ENCODE measurements around the gene KIF3C. TPM values are rescaled to one million over a fixed set of nuclear protein-coding genes. Genes with fewer than 3 reads are reported as not detected.
A peak's percentile ranks its signal among the peaks of the same experiment; 100 is the strongest.
"Not testable (repeated sequence)": the region's sequence is repeated elsewhere in the genome, so short reads cannot be mapped to it uniquely, and the experiment has no call there.

KIF3C gene
- total RNA-seq: 10.1 TPM

DNA sequence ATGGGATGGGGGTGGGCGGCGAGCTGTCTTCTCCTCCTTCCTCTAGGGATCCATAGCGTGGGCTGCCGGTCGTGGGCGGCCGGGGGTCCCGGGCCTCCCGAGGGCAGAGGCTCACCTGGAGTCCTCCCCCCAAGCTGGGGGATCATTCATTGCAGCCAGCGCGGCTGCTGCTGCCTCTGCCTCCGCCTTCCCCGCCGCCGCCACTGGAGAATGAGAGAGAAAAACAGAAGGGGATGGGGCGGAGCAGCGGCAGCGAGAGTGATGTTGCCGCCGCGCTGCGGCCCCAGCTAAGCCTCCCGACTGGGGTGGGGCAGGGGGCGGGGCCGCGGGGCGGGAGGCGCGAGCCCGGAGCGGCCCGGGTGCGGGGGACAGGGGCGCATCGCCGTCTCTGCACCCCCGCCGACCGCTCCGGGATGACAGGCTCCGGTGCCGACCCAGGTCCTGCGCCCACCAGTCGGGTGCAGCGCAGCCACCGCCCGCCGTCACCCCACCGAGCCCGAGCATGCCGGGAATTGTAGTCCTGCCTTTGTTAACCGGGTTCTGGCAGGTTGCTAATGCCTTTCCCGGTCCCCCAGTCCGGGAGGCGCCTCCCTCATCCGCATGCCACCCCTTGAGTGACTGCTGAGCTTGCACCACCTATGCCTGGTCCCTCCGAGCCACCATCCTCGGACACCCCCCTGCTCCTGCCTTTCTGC is at the start of gene KIF3C:
Gene KIF3C (minus strand): TSS at position 225 of the 695 bp plus-strand sequence. CDS start 580 bp downstream, outside the sequence.
- DNase-seq (ENCODE audit: low spot score): peak; percentile 51

DNA sequence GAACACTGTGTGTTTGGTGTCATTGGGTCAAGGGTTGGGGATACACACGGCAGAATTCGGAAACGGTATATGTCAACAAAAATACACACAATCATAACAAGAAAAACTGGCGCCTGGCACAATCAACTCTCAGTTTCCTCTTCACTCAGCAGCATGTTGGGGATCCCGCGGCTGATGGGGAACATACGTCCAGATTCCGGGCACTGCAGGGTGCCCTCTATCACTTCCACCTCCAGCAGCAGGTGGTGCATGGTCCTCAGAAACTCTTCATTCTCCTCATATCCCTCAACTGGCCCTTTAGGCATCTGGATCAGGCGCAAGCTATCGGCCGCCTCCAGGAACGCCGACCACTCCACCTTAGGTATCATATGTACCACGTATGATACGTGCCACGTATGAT is 45.8 kb upstream of the KIF3C start:
- DNase-seq (ENCODE audit: low spot score): not testable (repeated sequence)

DNA sequence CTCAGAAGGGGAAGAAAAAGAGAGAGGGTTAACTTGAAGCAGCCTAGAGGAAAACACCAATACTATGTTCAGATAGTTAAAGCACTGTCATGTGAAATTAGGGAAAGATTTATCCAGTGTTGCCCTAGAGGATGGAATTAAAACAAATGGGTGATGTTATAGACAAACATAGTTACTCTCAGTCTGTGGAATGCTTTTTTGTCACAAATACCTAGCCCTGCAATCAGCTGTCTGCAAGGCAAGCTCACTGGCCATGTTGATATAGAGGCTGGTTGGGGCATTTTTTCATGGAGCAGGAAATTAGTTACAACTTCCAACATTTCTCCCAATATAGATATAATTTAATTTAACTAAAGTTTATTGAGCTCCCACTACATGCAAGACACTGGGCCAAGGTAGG is 43.2 kb upstream of the KIF3C start:
- DNase-seq (ENCODE audit: low spot score): no peak

- no peak for DNase-seq (ENCODE audit: low spot score)
Observed at GRCh38 chr2:26024260-26024659, 42.0 kb upstream of the KIF3C start.

DNA sequence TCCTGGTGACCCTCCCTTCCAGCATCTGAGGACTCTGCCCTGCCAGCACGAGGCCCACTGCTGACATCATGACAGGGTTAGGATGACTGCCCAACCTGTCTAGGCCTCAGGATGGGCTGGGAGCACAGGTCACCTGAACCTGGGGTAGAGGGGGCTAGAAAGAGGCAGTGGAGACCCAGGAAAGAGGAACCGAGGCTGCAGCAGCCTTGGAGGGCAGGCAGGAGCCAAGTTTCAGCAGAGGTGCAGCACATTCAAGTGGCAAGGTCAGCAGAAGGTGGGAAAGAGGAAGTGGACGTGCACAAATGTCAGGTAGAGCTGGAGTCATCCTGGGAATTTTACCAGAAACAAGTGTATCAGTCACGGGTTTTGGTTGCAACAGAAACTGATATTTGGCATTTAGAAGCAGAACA is 37.9 kb upstream of the KIF3C start:
- no peak for DNase-seq (ENCODE audit: low spot score)

GRCh38 chr2:26018184-26019055 is 36.1 kb upstream of the KIF3C start:
- peak; percentile 91 for DNase-seq (ENCODE audit: low spot score)

DNA sequence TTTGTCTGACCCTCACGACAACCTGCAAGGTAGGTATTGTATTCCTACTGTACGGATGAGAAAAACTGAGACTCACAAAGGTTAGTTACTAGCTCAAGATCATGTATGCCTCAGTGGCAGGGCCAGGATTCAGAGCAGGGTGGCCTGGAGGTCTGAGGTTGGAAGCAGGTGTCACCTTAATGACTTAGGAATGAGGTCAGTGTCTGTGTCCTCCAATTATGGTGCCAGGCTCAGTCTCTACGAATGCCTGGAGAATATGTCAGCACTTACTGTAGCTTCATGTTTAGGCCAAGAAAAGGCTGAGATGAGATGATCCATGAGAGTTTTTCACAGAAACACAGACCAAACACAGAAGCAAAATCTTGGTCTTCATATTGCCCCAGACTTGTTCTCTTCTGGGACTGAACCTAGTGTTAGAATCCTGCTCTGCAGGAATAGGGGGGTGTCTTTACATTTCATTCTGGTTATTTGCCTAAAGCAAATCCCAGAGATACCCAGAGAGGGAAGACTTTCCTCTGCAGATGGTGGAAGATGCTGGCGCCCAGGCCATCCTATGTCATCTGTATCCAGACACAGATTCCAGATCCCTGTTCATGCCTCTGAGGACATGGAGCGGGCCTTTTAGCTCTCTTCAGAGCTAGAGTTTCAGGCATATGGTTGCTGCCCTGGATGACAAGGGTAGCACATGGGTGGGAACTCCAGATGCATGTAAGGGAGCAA is 35.3 kb upstream of the KIF3C start:
- no peak for DNase-seq (ENCODE audit: low spot score)

GRCh38 chr2:26016706-26017045 is 34.4 kb upstream of the KIF3C start:
- not testable (repeated sequence) for DNase-seq (ENCODE audit: low spot score)

DNA sequence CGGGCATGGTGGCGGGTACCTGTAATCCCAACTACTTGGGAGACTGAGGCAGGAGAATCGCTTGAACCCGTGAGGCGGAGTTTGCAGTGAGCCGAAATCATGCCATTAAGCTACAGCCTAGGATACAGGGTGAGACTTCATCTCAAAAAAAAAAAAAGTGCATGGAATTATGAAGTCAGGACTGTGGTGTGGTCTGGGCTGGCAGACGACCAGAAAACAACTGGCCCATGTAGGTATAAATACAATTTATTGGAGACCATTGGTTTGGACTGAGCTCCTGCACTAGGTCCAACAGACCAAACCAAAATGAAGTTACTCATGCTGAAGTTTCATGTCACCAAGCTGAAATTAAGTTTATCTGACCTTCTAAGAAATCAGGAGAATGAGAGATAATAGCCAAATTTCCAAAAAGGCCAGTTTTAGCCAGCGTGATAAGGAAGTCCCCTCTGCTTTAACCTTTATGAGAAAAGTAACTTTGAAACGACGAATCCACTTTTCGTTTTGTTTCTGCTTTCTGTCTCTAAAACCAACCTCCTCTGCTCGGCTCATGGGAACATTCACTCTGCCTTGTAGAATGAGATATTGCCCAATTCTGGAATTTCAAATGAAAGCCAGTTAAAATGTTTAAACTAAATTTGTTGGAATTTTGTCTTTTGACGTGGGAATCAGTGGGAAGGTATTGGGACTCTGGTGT is 33.9 kb upstream of the KIF3C start:
- no peak for DNase-seq (ENCODE audit: low spot score)

DNA sequence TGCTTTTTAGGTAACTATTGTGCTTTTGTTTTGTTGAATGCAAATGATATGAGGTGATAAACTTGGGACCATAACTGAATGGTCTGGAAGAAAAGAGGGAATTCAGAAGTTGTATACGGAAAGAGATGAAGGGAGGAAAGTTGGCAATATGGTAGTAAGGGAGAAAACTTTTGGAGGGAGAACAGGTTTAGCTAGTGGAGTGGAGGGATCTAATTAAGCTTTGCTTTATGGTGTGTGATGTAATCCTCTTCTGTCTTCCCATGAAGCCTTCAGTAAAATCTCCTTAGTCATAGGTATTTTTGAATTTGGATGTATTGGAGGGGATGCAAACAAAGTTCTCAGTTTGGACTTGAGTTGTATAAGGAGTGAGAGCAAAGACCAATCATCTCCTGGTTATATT is 31.4 kb upstream of the KIF3C start:
- DNase-seq (ENCODE audit: low spot score): no peak

DNA sequence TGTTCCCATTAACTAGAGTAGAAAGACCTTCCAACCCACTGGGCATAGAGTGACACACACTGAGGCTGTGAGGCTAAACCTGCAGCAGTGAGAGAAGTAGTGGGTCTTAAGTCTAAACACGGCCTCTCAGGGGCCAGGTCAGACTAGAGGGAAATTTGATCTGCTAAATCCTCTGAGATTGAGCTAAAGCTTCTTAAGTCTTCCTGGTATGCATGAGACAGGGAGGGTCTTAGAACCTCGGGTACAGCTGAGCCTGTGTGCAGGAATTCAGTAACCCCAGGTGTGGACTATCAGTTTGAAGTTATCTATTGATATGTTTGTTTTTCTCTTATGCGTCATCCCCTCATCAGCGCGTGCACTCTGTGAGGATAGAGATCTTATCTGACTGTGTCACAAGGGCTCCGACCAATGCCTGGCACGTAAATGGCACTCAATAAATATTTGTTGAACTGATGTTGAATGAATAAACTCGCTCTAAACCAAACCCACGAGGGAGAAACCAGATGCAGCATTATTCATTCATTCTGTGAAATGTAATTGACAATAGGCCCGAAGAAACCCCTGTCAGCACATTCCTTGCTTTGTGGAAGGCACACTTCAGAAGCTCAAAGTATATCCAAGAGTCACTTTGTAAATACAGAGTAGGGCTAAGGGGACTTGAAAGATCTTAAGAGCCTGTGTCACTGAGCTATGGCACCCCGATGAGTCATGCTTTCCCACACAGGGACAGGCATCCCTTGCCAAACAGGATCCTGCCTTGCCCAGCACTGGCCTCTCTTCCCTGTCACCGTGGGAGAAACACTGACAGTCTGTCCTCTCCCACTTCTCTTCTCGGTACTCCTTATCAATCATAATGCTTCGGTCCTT is 29.9 kb upstream of the KIF3C start:
- DNase-seq (ENCODE audit: low spot score): peak; percentile 86

DNA sequence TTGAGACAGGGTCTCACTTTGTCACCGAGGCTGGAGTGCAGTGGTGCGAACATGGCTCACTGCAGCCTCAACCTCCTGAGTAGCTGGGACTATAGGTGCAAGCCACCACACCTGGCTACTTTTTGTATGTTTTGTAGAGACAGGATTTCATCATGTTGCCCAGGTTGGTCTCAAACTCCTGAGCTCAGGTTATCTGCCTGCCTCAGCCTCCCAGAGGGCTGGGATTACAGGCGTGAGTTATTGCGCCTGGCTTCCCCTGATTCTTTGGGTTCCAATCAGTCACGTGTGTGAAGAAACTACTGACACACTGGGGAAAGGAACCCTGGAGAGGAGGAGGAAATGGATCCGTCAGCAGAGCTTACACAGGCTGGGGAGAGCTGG is 29.3 kb upstream of the KIF3C start:
- DNase-seq (ENCODE audit: low spot score): no peak

- DNase-seq (ENCODE audit: low spot score): no peak
Observed at GRCh38 chr2:26010943-26011342, 28.6 kb upstream of the KIF3C start.

- no peak for DNase-seq (ENCODE audit: low spot score)
Observed at GRCh38 chr2:26009567-26009963, 27.3 kb upstream of the KIF3C start.

- DNase-seq (ENCODE audit: low spot score): peak; percentile 65
Observed at GRCh38 chr2:26008851-26009566, 26.7 kb upstream of the KIF3C start.

- no peak for DNase-seq (ENCODE audit: low spot score)
Observed at GRCh38 chr2:26008095-26008494, 25.8 kb upstream of the KIF3C start.

DNA sequence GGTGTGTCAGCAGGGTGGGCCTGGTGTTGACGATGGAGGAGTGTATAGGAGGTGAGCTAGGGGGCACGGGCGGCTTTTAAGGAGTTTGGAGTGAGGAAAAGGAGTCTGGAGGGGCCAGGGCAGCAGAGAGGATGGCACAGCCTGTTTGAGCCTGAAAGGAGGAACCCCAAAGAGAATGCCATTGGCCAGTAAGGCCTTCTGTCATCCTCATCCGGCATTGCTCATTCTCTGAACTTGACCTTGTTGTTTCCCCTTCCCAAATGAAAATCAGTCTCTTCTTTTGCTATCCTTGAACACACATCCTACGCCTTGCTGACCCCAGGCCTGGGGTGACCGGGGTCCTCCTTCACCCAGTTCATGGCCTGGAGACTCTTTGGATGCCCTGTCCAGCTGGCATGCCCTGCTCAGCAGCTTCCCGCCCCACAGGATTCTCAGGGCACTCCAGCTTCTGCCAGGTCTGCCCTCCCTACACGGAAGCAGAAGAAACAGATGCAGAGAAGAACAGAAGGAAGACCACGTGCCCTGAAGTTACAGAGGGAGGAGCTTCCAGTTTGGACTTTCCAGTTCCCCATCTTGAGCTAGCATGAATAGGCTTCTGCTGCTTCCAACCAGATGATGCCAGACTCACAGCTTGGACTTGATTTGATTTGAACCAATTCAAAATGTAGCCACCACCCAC is 20.5 kb upstream of the KIF3C start:
- DNase-seq (ENCODE audit: low spot score): peak; percentile 64

- peak; percentile 75 for DNase-seq (ENCODE audit: low spot score)
Observed at GRCh38 chr2:26001743-26002351, 19.6 kb upstream of the KIF3C start.

DNA sequence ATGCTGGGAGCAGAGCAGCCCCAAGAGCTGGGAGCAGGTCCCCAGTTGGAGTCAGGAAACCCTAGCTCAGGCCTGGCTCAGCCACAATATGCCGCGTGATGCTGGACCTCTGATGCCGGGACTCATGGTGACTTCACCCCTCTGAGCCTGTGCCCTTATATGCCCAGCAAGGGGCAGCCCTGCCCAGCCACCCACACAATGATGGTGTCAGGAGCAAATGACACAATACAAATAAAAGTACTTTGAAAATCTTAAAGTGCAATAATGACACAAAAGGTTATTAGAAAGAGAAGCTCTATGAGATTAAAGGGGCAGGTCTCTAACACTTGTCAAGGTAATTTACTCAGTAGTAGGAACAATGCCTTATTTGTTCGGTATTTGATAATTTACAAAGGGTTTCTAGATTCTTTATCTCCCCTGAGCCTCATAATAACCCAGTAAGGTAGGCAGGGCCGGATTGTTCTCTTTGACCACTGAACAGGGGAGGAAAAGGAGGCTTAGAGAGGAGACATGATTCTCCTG is 18.3 kb upstream of the KIF3C start:
- DNase-seq (ENCODE audit: low spot score): peak; percentile 58

Measured in mucosa of gallbladder (tissue), 1 donor.